Measurements from ENCODE around the gene RBP3. TPM values are rescaled to one million over a fixed set of nuclear protein-coding genes. Genes with fewer than 3 reads are reported as not detected.

Gene RBP3
- total RNA-seq, 1 experiment from 2014 or later: not detected

- Histone ChIP-seq H3K36me3 (ENCODE audit: insufficient read depth, low read length) (no peaks in the 10 kb centered on the region), H3K4me2 (ENCODE audit: low read depth, low read length, poor library complexity, severe bottlenecking) (no peak overlapping the region), H2AFZ (ENCODE audit: low read length) (no peak overlapping the region)
Observed at GRCh38 chr10:47306387-47307210, 41.6 kb upstream of the RBP3 start.

GRCh38 chr10:47307381-47307780 lies 40.8 kb upstream of the RBP3 start:
- H4K20me1 ChIP-seq (ENCODE audit: insufficient read depth, low read depth, low read length): no peaks in the 10 kb centered on the region
- H3K4me3 ChIP-seq (ENCODE audit: low read length): no peak overlapping the region
- no peak overlapping the region for H3K9ac ChIP-seq (ENCODE audit: low read length)
- H3K9me2 ChIP-seq (replicated peaks; ENCODE audit: insufficient read depth, low read length): no peaks in the 10 kb centered on the region
- H3K27me3 ChIP-seq (ENCODE audit: low read length): no peaks in the 10 kb centered on the region
- H3K4me1 ChIP-seq (ENCODE audit: low read length): no peaks in the 10 kb centered on the region
- no peaks in the 10 kb centered on the region for H3K79me2 ChIP-seq (ENCODE audit: low read length)
- H3K27ac ChIP-seq (ENCODE audit: low read length): no peak overlapping the region
- H3K4me2 ChIP-seq (ENCODE audit: low read depth, low read length, poor library complexity, severe bottlenecking): no peak overlapping the region
- no peaks in the 10 kb centered on the region for H3K9me3 ChIP-seq (ENCODE audit: low read length)
- H3K36me3 ChIP-seq (ENCODE audit: insufficient read depth, low read length): no peaks in the 10 kb centered on the region
- DNase-seq: no peak
- H2AFZ ChIP-seq (ENCODE audit: low read length): no peak overlapping the region

More at GRCh38 chr10:47306387-47307210, 41.6 kb upstream of the RBP3 start:
- H3K27ac ChIP-seq (ENCODE audit: low read length): no peak overlapping the region
- no peak overlapping the region for H3K4me3 ChIP-seq (ENCODE audit: low read length)
- no peaks in the 10 kb centered on the region for H3K79me2 ChIP-seq (ENCODE audit: low read length)
- H3K9me2 ChIP-seq (replicated peaks; ENCODE audit: insufficient read depth, low read length): no peaks in the 10 kb centered on the region
- no peak overlapping the region for H3K9ac ChIP-seq (ENCODE audit: low read length)
- H3K4me1 ChIP-seq (ENCODE audit: low read length): no peaks in the 10 kb centered on the region
- H3K27me3 ChIP-seq (ENCODE audit: low read length): no peaks in the 10 kb centered on the region
- no peaks in the 10 kb centered on the region for H3K9me3 ChIP-seq (ENCODE audit: low read length)
- no peak for DNase-seq
- no peaks in the 10 kb centered on the region for H4K20me1 ChIP-seq (ENCODE audit: insufficient read depth, low read depth, low read length)

DNA sequence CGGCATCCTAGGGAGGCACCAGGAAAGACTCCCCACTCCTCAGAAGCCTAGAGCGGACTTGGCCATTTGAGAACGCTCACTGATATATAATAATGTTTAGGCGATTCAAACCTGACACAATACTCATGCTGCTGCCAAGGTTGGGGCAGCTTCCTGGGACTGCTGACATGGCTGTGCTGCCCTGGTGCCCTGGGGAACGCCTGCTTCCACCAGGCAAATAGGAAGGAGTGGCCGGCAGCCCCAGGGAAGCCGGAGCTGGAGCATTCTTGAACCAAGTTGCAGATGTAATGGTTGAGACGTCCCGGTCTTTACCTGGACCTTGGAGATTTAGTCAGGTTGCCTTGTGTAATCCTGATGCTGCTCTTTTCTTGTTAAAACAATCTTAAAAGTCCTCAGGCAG lies 39.4 kb upstream of the RBP3 start:
- Histone ChIP-seq H3K4me2 (ENCODE audit: low read depth, low read length, poor library complexity, severe bottlenecking) (no peak overlapping the region), H4K20me1 (ENCODE audit: insufficient read depth, low read depth, low read length) (no peaks in the 10 kb centered on the region), H3K9me3 (ENCODE audit: low read length) (no peaks in the 10 kb centered on the region), H3K79me2 (ENCODE audit: low read length) (no peaks in the 10 kb centered on the region), H3K27ac (ENCODE audit: low read length) (no peak overlapping the region), H3K4me3 (ENCODE audit: low read length) (no peak overlapping the region), H3K9ac (ENCODE audit: low read length) (no peak overlapping the region), H3K36me3 (ENCODE audit: insufficient read depth, low read length) (no peaks in the 10 kb centered on the region), H2AFZ (ENCODE audit: low read length) (no peak overlapping the region), H3K4me1 (ENCODE audit: low read length) (no peaks in the 10 kb centered on the region), H3K27me3 (ENCODE audit: low read length) (no peaks in the 10 kb centered on the region), H3K9me2 (replicated peaks; ENCODE audit: insufficient read depth, low read length) (no peaks in the 10 kb centered on the region)
- DNase-seq: no peak

- Histone ChIP-seq H3K27me3 (ENCODE audit: low read length) (no peaks in the 10 kb centered on the region), H3K9ac (ENCODE audit: low read length) (no peak overlapping the region), H3K9me2 (replicated peaks; ENCODE audit: insufficient read depth, low read length) (no peaks in the 10 kb centered on the region), H3K9me3 (ENCODE audit: low read length) (no peaks in the 10 kb centered on the region), H3K4me2 (ENCODE audit: low read depth, low read length, poor library complexity, severe bottlenecking) (no peak overlapping the region), H3K4me3 (ENCODE audit: low read length) (no peak overlapping the region), H3K27ac (ENCODE audit: low read length) (no peak overlapping the region), H3K36me3 (ENCODE audit: insufficient read depth, low read length) (no peaks in the 10 kb centered on the region), H4K20me1 (ENCODE audit: insufficient read depth, low read depth, low read length) (no peaks in the 10 kb centered on the region), H2AFZ (ENCODE audit: low read length) (no peak overlapping the region), H3K4me1 (ENCODE audit: low read length) (no peaks in the 10 kb centered on the region), H3K79me2 (ENCODE audit: low read length) (no peaks in the 10 kb centered on the region)
- DNase-seq: no peak
Observed at GRCh38 chr10:47309408-47310089, 38.6 kb upstream of the RBP3 start.

- Histone ChIP-seq H3K4me1 (ENCODE audit: low read length) (no peaks in the 10 kb centered on the region), H3K4me2 (ENCODE audit: low read depth, low read length, poor library complexity, severe bottlenecking) (no peak overlapping the region), H3K27me3 (ENCODE audit: low read length) (no peaks in the 10 kb centered on the region), H3K79me2 (ENCODE audit: low read length) (no peaks in the 10 kb centered on the region), H3K9ac (ENCODE audit: low read length) (no peak overlapping the region), H3K9me3 (ENCODE audit: low read length) (no peaks in the 10 kb centered on the region), H3K36me3 (ENCODE audit: insufficient read depth, low read length) (no peaks in the 10 kb centered on the region), H2AFZ (ENCODE audit: low read length) (no peak overlapping the region), H3K9me2 (replicated peaks; ENCODE audit: insufficient read depth, low read length) (no peaks in the 10 kb centered on the region), H3K4me3 (ENCODE audit: low read length) (no peak overlapping the region), H3K27ac (ENCODE audit: low read length) (no peak overlapping the region), H4K20me1 (ENCODE audit: insufficient read depth, low read depth, low read length) (no peaks in the 10 kb centered on the region)
- DNase-seq: no peak
Observed at GRCh38 chr10:47310090-47310505, 38.1 kb upstream of the RBP3 start.

DNA sequence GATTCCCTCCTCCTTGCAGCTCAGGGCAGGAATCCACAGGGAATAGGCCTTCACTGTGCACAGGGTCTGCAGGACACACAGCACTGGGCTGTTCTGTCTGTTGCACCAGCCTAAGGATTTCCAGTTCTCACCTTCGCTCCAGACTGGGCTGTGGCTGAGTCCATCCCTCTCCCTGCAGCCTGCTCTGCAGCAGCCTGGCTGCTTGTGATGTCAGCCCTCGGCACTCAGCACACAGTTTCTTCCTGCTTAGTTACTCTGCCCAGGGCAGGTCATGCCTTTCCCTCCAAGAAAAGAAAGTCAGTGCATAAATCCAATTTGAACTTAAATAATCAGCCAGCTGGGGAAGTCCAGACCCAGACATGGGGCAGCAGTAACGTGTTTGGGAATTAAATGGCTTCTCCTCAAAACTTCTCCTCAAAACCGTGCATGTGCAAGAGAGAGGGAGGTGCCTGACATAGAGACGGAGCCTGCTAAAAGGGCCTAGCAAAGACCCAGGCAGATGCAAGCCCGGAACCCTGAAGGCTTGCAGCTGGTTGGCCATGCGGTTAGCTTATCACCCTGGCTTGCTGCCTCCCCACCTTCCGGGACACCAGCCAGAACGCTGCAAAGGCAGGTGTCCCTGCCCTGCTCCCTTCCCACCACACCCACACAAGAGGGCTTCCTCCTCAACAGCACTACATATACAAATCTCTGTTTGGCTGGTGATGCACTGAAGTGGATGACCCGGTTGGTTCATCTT lies 36.8 kb upstream of the RBP3 start:
- no peaks in the 10 kb centered on the region for H3K36me3 ChIP-seq (ENCODE audit: insufficient read depth, low read length)

DNA sequence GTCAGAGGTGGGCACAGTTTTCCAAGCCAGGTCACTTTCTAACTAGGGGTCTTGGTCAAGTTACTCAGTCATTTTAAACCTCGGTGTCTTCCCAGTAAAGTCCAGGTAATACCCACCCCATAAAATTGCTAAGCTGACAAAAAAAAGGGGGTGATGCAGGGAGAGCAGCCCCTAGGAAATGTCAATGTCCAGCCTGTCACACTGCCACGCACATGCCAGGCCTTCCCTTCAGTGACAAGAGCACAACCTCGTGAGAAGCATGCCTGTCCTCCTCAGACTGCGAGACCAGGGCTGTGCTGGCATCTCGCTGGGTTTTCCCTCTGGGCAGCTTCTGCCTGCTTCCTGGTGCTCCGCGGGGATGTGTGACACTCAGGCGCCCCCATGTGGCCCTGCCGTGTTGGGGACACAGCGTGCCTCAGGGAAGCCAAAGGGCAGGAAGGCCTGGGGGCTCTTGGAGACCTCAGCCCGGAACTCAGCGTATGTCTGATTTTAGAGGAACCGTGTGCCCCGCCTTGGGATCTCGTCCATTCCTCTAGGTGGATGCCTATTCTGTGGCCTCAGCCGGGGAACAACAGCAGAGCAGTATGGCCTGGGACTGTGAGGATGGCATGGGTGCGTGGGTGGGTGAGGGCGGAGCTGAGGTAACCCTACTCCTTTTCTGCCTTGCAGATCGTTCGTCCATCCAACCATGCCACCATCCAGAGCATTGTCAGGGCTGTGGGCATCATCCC lies 36.1 kb upstream of the RBP3 start:
- Histone ChIP-seq H2AFZ (ENCODE audit: low read length) (no peak overlapping the region), H3K9me2 (replicated peaks; ENCODE audit: insufficient read depth, low read length) (no peaks in the 10 kb centered on the region), H3K27me3 (ENCODE audit: low read length) (no peaks in the 10 kb centered on the region), H3K4me1 (ENCODE audit: low read length) (no peaks in the 10 kb centered on the region), H3K79me2 (ENCODE audit: low read length) (no peaks in the 10 kb centered on the region), H3K27ac (ENCODE audit: low read length) (no peak overlapping the region), H3K36me3 (ENCODE audit: insufficient read depth, low read length) (no peaks in the 10 kb centered on the region), H3K4me2 (ENCODE audit: low read depth, low read length, poor library complexity, severe bottlenecking) (no peak overlapping the region), H3K9me3 (ENCODE audit: low read length) (no peaks in the 10 kb centered on the region), H3K9ac (ENCODE audit: low read length) (no peak overlapping the region), H3K4me3 (ENCODE audit: low read length) (no peak overlapping the region), H4K20me1 (ENCODE audit: insufficient read depth, low read depth, low read length) (no peaks in the 10 kb centered on the region)
- DNase-seq: peak; percentile 85

More for the DNA sequence above, 36.8 kb upstream of the RBP3 start:
- Histone ChIP-seq H3K9me3 (ENCODE audit: low read length) (no peaks in the 10 kb centered on the region), H3K4me3 (ENCODE audit: low read length) (no peak overlapping the region), H2AFZ (ENCODE audit: low read length) (no peak overlapping the region), H3K4me2 (ENCODE audit: low read depth, low read length, poor library complexity, severe bottlenecking) (no peak overlapping the region), H4K20me1 (ENCODE audit: insufficient read depth, low read depth, low read length) (no peaks in the 10 kb centered on the region), H3K9ac (ENCODE audit: low read length) (no peak overlapping the region), H3K27ac (ENCODE audit: low read length) (no peak overlapping the region), H3K79me2 (ENCODE audit: low read length) (no peaks in the 10 kb centered on the region), H3K27me3 (ENCODE audit: low read length) (no peaks in the 10 kb centered on the region), H3K9me2 (replicated peaks; ENCODE audit: insufficient read depth, low read length) (no peaks in the 10 kb centered on the region), H3K4me1 (ENCODE audit: low read length) (no peaks in the 10 kb centered on the region)
- no peak for DNase-seq

DNA sequence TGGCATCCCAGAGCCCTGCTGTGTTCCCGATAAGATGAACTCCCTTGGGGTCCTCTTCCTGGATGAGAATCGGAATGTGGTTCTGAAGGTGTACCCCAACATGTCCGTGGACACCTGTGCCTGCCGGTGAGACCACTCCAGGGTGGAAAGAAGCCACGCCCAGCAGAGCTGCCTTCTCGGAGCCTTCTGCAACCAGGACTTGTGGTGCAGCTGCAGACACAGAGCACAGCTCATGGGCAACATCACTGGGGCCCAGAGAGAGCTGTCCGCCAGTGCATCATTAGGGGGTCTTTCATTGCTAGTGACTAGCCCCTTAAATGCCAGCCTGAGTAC lies 35.5 kb upstream of the RBP3 start:
- H3K9ac ChIP-seq (ENCODE audit: low read length): no peak overlapping the region
- no peak for DNase-seq
- H3K4me1 ChIP-seq (ENCODE audit: low read length): no peaks in the 10 kb centered on the region
- H3K36me3 ChIP-seq (ENCODE audit: insufficient read depth, low read length): no peaks in the 10 kb centered on the region
- no peaks in the 10 kb centered on the region for H3K79me2 ChIP-seq (ENCODE audit: low read length)
- no peaks in the 10 kb centered on the region for H3K27me3 ChIP-seq (ENCODE audit: low read length)
- no peak overlapping the region for H2AFZ ChIP-seq (ENCODE audit: low read length)
- H3K4me3 ChIP-seq (ENCODE audit: low read length): no peak overlapping the region
- H3K9me2 ChIP-seq (replicated peaks; ENCODE audit: insufficient read depth, low read length): no peaks in the 10 kb centered on the region
- H3K4me2 ChIP-seq (ENCODE audit: low read depth, low read length, poor library complexity, severe bottlenecking): no peak overlapping the region
- H3K9me3 ChIP-seq (ENCODE audit: low read length): no peaks in the 10 kb centered on the region
- no peak overlapping the region for H3K27ac ChIP-seq (ENCODE audit: low read length)
- H4K20me1 ChIP-seq (ENCODE audit: insufficient read depth, low read depth, low read length): no peaks in the 10 kb centered on the region

All from Karpas-422 (cell line).